Measurements from ENCODE around the gene UBE2J2. TPM values are rescaled to one million over a fixed set of nuclear protein-coding genes. Genes with fewer than 3 reads are reported as not detected.

Gene UBE2J2
- total RNA-seq, 1 experiment from 2014 or later, result 62.1 TPM

DNA sequence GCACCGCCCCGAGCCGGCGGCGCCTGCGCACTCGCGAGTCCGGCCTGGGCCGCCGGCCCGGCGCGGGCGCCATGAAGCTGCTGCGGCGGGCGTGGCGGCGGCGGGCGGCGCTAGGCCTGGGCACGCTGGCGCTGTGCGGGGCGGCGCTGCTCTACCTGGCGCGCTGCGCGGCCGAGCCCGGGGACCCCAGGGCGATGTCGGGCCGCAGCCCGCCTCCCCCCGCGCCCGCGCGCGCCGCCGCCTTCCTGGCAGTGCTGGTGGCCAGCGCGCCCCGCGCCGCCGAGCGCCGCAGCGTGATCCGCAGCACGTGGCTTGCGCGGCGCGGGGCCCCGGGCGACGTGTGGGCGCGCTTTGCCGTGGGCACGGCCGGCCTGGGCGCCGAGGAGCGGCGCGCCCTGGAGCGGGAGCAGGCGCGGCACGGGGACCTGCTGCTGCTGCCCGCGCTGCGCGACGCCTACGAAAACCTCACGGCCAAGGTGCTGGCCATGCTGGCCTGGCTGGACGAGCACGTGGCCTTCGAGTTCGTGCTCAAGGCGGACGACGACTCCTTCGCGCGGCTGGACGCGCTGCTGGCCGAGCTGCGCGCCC is 41.4 kb downstream of the UBE2J2 start, which contains the start of gene B3GALT6:
Gene B3GALT6 (plus strand): TSS at position 30 of the 588 bp plus-strand sequence. CDS start 42 bp downstream, at position 72.
- H3K27me3 Mint-ChIP-seq (ENCODE audit: insufficient read depth, unreplicated experiment), result no peaks in the 10 kb centered on the region
- intact Hi-C loops (cut with micrococcal nuclease), result loop anchor here (5.0 kb wide), 1 partner anchor 60 kb away; no protein-coding TSS in a partner anchor
- no peaks in the 10 kb centered on the region for H3K9me3 Mint-ChIP-seq (ENCODE audit: unreplicated experiment)
- peaks cover 8% of the 10 kb centered on the region for H3K4me1 Mint-ChIP-seq (ENCODE audit: insufficient read depth, unreplicated experiment)
- POLR2A ChIA-PET, result interaction anchor here (0.6 to 2.0 kb wide), 6 partner anchors 27 to 232 kb away, joined by 3 to 7 read pairs (median 3); partner anchors contain the start of gene SCNN1D
- H3K4me3 Mint-ChIP-seq (ENCODE audit: unreplicated experiment), result peak within 1 kb of the TSS; percentile 88
- CTCF ChIA-PET, result interaction anchor here (0.6 to 1.1 kb wide), 3 partner anchors 60 to 112 kb away, joined by 3 read pairs; no protein-coding TSS in a partner anchor
- peaks cover 10% of the 10 kb centered on the region for H3K36me3 Mint-ChIP-seq (ENCODE audit: insufficient read depth, unreplicated experiment)
- no TSS peak for BruUV-seq (replicated peaks)
- DNase-seq (ENCODE audit: unreplicated experiment), result no peak
- TF ChIP-seq, protein P1, sequence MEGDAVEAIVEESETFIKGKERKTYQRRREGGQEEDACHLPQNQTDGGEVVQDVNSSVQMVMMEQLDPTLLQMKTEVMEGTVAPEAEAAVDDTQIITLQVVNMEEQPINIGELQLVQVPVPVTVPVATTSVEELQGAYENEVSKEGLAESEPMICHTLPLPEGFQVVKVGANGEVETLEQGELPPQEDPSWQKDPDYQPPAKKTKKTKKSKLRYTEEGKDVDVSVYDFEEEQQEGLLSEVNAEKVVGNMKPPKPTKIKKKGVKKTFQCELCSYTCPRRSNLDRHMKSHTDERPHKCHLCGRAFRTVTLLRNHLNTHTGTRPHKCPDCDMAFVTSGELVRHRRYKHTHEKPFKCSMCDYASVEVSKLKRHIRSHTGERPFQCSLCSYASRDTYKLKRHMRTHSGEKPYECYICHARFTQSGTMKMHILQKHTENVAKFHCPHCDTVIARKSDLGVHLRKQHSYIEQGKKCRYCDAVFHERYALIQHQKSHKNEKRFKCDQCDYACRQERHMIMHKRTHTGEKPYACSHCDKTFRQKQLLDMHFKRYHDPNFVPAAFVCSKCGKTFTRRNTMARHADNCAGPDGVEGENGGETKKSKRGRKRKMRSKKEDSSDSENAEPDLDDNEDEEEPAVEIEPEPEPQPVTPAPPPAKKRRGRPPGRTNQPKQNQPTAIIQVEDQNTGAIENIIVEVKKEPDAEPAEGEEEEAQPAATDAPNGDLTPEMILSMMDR (IDR thresholded peaks at IDR 0.05; ENCODE audit: unreplicated experiment), result no peak
- H3K27ac Mint-ChIP-seq (ENCODE audit: low read depth, unreplicated experiment), result peak within 1 kb of the TSS; percentile 85

DNA sequence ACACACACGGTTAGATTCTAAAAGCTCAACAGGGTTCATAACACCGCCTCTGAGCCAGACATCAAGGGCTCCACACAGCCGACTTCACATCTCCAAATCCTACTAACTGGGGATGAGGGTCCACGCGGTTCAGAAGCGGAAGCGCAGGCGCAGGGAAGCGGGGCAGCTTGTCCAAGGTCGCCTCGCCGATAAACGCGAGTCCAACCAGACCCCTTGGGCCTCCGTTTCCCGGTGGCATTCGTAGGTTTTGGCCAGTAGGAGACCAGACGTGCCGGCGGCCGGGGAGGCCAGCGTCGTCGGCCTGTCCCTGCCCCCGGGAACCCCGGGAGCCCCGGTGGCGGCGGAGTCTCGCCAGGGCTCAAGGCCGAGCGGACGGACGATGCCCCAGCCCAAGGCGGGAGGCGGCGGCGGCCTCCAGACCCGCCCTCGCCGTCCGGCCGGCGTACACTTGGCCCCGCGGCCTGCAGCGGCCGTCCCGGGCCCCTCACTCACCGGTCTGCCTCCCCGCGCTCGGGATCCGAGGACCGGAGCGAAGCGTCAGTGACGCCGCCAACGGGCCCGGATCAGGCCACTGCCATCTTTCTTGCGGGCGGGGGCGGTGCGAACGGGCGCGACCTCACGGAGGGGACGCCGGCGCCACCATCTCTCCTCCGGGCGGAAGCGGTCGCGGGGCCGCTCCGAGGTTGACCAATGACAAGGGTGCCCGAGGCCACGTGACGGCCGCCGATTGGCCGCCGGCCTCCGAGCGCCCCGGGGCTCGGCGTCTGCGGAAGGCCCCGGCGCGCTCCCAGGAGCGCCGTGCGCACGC is 42.0 kb downstream of the UBE2J2 start, which contains the start of gene SDF4:
Gene SDF4 (minus strand): TSS at position 602 of the 808 bp plus-strand sequence. CDS start 3,229 bp downstream, outside the sequence.
- Mint-ChIP-seq H3K27me3 (ENCODE audit: insufficient read depth, unreplicated experiment) (no peaks in the 10 kb centered on the region), H3K4me3 (ENCODE audit: unreplicated experiment) (peak within 1 kb of the TSS; percentile 88), H3K27ac (ENCODE audit: low read depth, unreplicated experiment) (peak within 1 kb of the TSS; percentile 85), H3K9me3 (ENCODE audit: unreplicated experiment) (no peaks in the 10 kb centered on the region), H3K36me3 (ENCODE audit: insufficient read depth, unreplicated experiment) (peaks cover 10% of the 10 kb centered on the region), H3K4me1 (ENCODE audit: insufficient read depth, unreplicated experiment) (peaks cover 8% of the 10 kb centered on the region)
- BruUV-seq (replicated peaks), result no TSS peak
- ChIA-PET CTCF (interaction anchor here (0.6 to 1.5 kb wide), 8 partner anchors 19 to 215 kb away, joined by 3 to 8 read pairs (median 3); no protein-coding TSS in a partner anchor), POLR2A (interaction anchor here (0.6 to 2.0 kb wide), 23 partner anchors 8 to 231 kb away, joined by 3 to 9 read pairs (median 4); partner anchors contain the start of genes C1orf159, CCNL2 and ISG15)
- TF ChIP-seq, protein P1 (IDR thresholded peaks at IDR 0.05; ENCODE audit: unreplicated experiment), result no peak
- intact Hi-C loops (cut with micrococcal nuclease), result loop anchor here (2.0 to 5.0 kb wide), 2 partner anchors 61 to 109 kb away; no protein-coding TSS in a partner anchor
- peak; percentile 95 for DNase-seq (ENCODE audit: unreplicated experiment)

DNA sequence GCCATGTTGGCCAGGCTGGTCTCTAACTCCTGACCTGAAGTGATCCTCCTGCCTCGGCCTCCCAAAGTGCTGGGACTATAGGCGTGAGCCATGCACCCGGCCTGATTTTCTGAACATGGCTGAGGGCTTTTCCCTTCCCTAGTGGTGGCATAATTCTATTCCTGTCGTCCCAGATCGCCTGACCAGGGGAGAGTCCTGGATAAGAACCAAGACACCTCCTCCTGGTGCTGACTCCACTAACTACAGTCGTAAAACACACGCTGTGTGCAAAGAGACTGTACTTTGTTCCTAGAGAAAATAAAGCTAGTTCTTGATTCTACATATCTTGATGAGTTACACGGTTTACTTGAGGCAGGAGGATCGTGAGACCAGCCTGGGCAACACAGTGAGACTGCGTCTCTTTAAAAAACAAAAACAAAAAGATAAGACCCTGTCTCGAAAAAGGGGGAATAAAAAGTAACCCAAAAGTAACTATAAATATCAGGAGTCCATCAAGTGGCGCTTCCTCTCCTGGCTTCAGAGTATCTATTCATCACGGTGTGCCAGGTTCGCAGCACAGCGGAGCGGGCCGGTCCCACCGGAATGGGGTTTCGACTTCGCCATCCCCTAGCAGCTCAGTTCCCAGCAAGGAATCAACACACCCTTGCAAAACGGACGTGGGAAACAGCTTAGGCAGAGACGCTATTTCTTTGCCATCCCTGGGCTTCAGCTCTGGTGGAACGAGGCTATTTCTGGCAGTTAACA is 42.8 kb downstream of the UBE2J2 start:
- ChIA-PET POLR2A (interaction anchor here (0.6 to 2.0 kb wide), 20 partner anchors 9 to 230 kb away, joined by 3 to 9 read pairs (median 4); partner anchors contain the start of genes C1orf159, CCNL2 and ISG15), CTCF (interaction anchor here (0.6 to 1.5 kb wide), 9 partner anchors 11 to 457 kb away, joined by 3 to 8 read pairs (median 3); no protein-coding TSS in a partner anchor)
- BruUV-seq (replicated peaks), result TSS peak; percentile 76
- peak overlapping the region; percentile 85 for H3K27ac Mint-ChIP-seq (ENCODE audit: low read depth, unreplicated experiment)
- H3K27me3 Mint-ChIP-seq (ENCODE audit: insufficient read depth, unreplicated experiment), result no peaks in the 10 kb centered on the region
- peak; percentile 64 for DNase-seq (ENCODE audit: unreplicated experiment)
- no peaks in the 10 kb centered on the region for H3K9me3 Mint-ChIP-seq (ENCODE audit: unreplicated experiment)
- TF ChIP-seq, protein P1 (IDR thresholded peaks at IDR 0.05; ENCODE audit: unreplicated experiment), result peak; percentile 30
- H3K4me3 Mint-ChIP-seq (ENCODE audit: unreplicated experiment), result peak overlapping the region; percentile 88
- intact Hi-C loops (cut with micrococcal nuclease), result loop anchor here (2.0 to 5.0 kb wide), 2 partner anchors 61 to 108 kb away; no protein-coding TSS in a partner anchor
- peaks cover 14% of the 10 kb centered on the region for H3K36me3 Mint-ChIP-seq (ENCODE audit: insufficient read depth, unreplicated experiment)
- peaks cover 8% of the 10 kb centered on the region for H3K4me1 Mint-ChIP-seq (ENCODE audit: insufficient read depth, unreplicated experiment)

Data from MCF 10A (cell line).